Measurements from ENCODE around the gene PTPN13.

GRCh38 chr4:86706923-86707597, 112.9 kb downstream of the PTPN13 start:
- no peak for TF ChIP-seq MAX (IDR thresholded peaks at IDR 0.05)
- TF ChIP-seq FOXA1 (IDR thresholded peaks at IDR 0.05) = no peak

Data from liver (tissue), 1 donor.